Measurements from ENCODE around the gene ELMO3.

GRCh38 chr16:67166110-67166547, 32.8 kb upstream of the ELMO3 start:
- no peak for TF ChIP-seq CTCF (IDR thresholded peaks at IDR 0.05)
- TF ChIP-seq POLR2A (IDR thresholded peaks at IDR 0.05) = no peak
